Activated CD8-positive, alpha-beta memory T cell treated with anti-CD3 and anti-CD28 coated beads for 48 hours (primary cell): ENCODE results near the gene AUP1.

Experiments used
- DNase-seq, 3 experiments: peaks; one replicate each; pipeline ENCODE4 v3.0.0-alpha.2; 2020; ENCODE audit warnings: low read depth in 2 of 3, low spot score in 2 of 3

Gene AUP1

GRCh38 chr2:74536166-74536950 lies 6.9 kb upstream of the AUP1 start:
- DNase-seq, result no peak

- DNase-seq, result no peak
Observed at GRCh38 chr2:74535440-74535965, 6.0 kb upstream of the AUP1 start.

DNA sequence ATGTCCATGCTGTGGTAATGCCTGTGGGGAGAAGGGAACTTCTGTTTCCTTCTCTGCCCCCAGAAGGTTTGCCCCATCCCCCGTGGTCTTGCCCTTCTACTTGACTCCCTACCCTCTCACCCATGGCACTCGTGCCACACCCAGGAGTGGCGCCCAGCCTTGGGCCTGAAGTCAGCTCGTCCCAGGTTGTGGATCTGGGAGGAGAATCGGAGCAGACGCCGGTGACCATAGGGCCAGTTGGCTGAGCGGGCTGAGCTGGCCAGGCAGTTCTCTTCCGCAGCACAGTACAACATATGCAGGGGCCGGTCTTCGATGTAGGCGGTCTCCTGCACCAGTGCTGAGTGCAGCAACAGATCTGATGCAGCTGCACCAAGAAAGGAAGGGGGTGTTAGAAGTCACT lies 4.9 kb upstream of the AUP1 start:
- no peak for DNase-seq

GRCh38 chr2:74533464-74533863 lies 4.0 kb upstream of the AUP1 start:
- DNase-seq, result no peak

DNA sequence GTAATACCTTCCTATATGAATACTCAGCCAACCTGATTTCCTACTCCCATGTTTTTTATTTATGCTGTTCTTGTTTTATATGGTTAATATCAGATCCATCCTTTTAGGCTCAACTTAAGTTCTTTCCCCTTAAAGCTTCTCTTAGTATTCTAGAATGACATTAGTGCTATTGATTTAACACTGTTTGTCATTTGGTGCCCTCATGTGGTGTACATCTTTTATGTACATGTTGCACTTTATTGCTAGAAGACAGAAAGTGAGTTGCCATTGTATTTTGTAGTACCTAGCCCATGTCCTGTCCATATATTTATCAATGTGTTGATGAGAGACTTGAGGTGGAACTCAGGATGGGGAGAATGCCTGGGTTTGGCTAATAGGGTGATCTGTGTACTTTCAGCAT lies 2.7 kb upstream of the AUP1 start:
- DNase-seq, result no peak

DNA sequence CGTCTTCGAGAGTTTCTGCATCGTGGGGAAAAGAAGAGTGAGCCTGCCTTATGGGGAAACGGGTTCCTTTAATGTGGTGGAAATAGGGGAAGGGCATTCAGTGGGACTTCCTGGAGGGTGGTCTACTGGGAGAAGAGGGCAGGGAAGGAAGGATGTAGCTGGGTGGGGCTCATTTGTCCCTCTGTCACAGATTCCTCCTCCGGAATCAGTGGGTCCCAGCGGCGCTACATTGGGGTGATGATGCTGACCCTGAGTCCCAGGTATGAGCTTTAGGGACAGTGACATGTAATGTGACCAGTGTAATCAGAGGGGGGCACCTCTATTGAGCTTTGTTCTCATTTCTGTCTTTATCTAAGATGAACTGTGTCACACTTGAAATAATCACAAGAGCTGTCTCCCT lies 2.2 kb upstream of the AUP1 start:
- no peak for DNase-seq

DNA sequence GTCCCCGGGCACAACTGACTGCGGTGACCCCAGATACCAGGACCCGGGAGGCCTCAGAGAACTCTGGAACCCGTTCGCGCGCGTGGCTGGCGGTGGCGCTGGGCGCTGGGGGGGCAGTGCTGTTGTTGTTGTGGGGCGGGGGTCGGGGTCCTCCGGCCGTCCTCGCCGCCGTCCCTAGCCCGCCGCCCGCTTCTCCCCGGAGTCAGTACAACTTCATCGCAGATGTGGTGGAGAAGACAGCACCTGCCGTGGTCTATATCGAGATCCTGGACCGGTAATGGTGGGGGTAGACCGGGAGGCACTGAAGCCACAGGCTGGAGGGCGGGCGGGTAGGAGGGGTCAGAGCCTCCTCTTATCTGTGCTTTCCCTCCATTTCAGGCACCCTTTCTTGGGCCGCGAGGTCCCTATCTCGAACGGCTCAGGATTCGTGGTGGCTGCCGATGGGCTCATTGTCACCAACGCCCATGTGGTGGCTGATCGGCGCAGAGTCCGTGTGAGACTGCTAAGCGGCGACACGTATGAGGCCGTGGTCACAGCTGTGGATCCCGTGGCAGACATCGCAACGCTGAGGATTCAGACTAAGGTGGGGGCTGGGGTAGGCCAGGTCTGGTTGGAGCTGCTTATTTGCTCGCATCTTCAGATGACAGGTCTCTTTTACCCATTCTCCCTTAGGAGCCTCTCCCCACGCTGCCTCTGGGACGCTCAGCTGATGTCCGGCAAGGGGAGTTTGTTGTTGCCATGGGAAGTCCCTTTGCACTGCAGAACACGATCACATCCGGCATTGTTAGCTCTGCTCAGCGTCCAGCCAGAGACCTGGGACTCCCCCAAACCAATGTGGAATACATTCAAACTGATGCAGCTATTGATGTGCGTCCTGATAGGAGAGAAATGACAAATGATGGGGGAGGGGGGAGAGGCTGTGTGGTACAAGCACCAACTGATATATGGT lies 1.0 kb upstream of the AUP1 start:
- no peak for DNase-seq

DNA sequence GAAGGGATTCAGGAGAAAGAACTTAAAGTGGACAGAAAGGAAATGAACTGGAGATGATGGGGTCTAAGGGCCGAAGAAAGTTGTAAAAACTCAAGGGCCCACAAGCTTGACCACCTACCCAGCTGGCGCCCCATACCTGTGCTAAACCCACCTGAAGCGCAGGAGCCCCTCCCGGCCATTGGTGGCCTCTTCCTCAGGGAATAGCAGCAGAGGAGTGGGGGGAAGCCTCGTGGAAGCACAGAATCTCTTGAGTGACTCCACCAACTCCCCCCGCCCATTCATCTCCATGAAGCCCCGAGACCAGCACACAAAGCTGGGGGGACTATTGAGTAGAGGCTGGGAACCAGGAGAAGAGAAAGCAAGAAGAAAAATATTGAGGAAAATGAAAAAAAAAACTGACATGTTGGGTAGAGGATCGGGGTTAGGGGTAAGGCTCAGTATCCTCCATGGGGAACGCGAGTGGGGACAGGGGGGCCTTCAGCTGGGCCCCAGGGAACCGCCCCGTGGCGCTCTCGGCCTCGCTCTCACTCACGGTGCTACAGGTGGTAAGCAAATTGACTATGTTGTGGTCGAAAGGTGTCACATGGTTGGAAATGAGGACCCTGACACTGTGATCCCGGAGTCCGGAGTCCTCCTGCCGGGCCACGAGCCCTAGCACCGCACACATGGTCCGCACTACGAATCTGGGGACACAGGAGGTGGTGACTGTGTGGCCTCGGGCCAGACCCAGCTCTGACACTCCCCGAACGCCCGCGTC lies 728 bp downstream of the AUP1 start:
- DNase-seq, result no peak

DNA sequence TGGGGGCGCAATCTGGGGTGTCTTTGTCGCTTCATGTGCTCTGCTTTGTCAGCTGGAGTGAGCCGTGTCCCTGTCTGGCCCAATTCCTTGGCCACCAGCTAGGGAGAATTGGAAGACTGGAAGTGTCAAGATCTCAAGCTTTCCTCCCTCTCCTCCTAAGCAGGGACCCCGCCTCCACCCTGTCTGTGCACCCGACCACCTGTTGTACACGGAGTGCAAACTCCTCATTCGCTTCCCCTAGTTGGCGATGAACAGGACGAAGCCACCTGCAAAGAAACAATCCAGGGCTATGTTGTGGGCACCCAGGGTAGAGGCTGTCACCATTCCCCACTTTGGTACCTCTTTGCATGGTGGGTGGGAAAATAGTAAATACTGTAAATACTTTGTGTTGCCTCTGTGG lies 1.8 kb downstream of the AUP1 start:
- no peak for DNase-seq

GRCh38 chr2:74526649-74527230 lies 2.8 kb downstream of the AUP1 start:
- DNase-seq, result no peak

GRCh38 chr2:74525717-74526648 lies 3.5 kb downstream of the AUP1 start, which contains the start of gene DQX1:
Gene DQX1 (minus strand): TSS chr2:74526231. CDS start chr2:74525729, 502 bp downstream.
- DNase-seq, result no peak

- DNase-seq, result no peak
Observed at GRCh38 chr2:74524955-74525716, 4.4 kb downstream of the AUP1 start.

DNA sequence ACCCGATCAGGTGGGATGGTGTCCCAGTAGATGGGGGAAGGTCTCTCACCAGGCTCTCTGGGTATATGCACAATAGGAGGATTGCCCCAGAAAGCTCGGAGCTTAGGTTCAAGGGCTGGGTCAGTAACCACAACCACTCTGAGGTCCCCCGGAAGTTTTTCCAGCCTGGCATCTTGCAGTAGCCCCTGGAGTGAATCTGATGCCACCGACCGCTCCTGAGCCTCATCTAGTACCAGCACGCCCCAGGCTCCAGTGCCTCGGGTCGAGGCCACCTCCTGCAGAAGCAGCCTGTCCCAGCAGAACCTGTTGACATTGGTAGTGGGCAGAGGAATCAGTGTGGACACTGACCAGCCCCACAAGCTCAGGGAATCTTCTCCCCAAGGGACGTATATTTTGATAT lies 5.5 kb downstream of the AUP1 start:
- no peak for DNase-seq

DNA sequence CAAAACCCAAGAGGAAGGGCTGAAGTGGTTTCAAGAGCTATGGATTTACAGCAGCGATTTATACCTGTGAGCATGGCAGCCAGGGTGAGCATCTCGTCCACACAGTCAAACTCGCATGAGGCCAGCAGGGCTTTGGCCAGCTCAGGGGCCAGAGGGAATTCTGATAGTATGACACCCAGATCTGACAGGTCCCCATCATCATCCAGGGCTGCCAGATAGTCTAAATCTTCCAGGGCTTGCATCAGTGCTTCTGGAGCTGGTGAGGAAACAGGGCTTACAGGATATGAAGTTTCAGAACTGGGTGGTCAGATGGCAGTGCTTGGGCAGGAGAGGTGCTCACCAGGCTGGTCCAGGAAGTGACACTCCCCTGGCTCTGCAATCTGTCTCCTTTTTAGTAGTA lies 7.0 kb downstream of the AUP1 start:
- no peak for DNase-seq

GRCh38 chr2:74516650-74517049 lies 12.9 kb downstream of the AUP1 start:
- no peak for DNase-seq

DNA sequence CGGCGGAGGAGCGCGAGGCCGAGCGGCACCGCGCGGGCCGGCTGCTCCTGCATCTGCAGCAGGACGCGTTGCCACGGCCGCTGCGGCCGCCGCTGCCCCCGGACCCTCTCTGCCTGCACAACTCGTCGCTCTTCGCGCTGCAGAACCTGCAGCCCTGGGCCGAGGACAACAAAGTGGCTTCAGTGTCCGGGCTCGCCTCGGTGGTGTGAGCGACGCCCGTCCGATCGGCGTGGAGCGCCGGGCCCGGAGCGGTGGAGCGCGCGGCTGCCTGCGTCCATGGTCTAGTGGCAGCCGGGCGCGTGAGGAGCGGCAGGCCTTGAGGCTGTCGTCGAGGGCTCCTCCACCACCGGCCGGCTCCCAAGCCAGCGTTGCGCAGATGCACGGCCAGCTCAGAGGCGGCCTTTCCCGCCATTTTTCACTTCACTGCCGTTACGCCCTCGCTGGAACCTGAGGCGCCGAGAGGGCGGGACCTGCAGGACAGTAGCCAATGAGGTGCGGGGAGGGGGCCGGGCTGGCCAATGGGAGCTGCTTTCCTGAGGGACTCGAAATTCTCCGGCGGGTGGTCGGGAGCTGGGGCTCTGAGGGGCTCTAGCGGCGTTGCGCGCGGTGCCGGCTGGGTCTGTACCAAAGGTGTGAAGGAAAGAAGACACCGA lies 13.4 kb downstream of the AUP1 start:
- no peak for DNase-seq

DNA sequence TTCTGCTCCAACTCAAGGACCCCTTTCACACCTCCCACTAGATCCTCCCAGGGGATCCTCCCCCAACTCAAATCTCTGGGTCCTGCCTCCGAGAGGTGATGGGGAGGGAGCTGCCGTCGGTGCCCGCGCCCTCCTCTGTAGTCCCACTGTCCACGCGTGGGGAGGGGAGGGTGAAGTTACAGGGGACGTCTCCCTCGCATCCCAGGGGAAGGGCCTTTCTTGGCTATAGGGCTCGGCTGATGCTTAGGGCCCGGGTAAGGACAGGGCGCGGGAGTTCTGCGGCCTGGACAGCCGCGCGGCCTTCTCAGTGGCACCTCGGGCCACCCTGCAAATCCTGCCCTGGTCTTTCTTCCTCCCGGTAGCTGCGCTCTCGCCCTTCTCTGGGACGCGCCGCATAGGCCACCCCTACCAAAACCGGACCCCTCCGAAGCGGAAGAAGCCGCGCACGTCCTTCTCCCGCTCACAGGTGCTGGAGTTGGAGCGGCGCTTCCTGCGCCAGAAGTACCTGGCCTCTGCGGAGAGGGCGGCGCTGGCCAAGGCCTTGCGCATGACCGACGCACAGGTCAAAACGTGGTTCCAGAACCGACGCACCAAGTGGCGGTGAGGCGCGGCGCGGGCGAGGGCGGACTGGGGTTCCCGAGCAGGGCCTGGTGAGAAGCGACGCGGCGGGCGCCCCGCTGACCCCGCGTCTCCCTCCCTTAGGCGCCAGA lies 14.1 kb downstream of the AUP1 start:
- no peak for DNase-seq
